Neural cell (in vitro differentiated cells): ENCODE measurements around the gene CD200.
"Not testable (repeated sequence)": the region's sequence is repeated elsewhere in the genome, so short reads cannot be mapped to it uniquely, and the experiment has no call there.

Experiments
- EP300 ChIP-seq: fragments of 450-650 bp; conservative IDR thresholded peaks from 2 replicates; pipeline ENCODE4 v1.6.1; 2014; ENCODE audit warnings: antibody characterized with exemption, mild to moderate bottlenecking, moderate library complexity; ENCODE audit not compliant: poor library complexity, severe bottlenecking
- EZH2 ChIP-seq: fragments of 200-600, 300-800 bp; shearing (Covaris generic), sonication (generic); IDR thresholded peaks from 2 replicates; pipeline ENCODE4 v1.6.1; 2014; ENCODE audit warnings: antibody characterized with exemption, low read length, borderline replicate concordance, mild to moderate bottlenecking; ENCODE audit not compliant: insufficient read depth, poor library complexity, severe bottlenecking
- POLR2AphosphoS5 ChIP-seq: IDR thresholded peaks from 2 replicates; pipeline ENCODE4 v1.6.1; 2012
- RAD21 ChIP-seq: fragments of 450-650 bp; conservative IDR thresholded peaks from 2 replicates; pipeline ENCODE4 v1.6.1; 2014; ENCODE audit warnings: antibody characterized with exemption, mild to moderate bottlenecking, moderate library complexity
- SMC3 ChIP-seq: fragments of 450-650 bp; conservative IDR thresholded peaks from 2 replicates; pipeline ENCODE4 v1.6.1; 2014; ENCODE audit warnings: antibody characterized with exemption, mild to moderate bottlenecking, moderate library complexity; ENCODE audit not compliant: poor library complexity
- TAF1 ChIP-seq: IDR thresholded peaks from 2 replicates; pipeline ENCODE4 v1.6.1; 2012; ENCODE audit warnings: low read depth
- TF ChIP-seq, protein P1 (sequence below): fragments of 450-650 bp; IDR thresholded peaks from 2 replicates; pipeline ENCODE4 v1.5.1; 2014; ENCODE audit warnings: antibody characterized with exemption, mild to moderate bottlenecking, moderate library complexity; ENCODE audit not compliant: poor library complexity, severe bottlenecking
- TF ChIP-seq, protein P2 (sequence below): IDR thresholded peaks from 2 replicates; pipeline ENCODE4 v1.6.1; 2012; ENCODE audit warnings: borderline replicate concordance

DNA sequence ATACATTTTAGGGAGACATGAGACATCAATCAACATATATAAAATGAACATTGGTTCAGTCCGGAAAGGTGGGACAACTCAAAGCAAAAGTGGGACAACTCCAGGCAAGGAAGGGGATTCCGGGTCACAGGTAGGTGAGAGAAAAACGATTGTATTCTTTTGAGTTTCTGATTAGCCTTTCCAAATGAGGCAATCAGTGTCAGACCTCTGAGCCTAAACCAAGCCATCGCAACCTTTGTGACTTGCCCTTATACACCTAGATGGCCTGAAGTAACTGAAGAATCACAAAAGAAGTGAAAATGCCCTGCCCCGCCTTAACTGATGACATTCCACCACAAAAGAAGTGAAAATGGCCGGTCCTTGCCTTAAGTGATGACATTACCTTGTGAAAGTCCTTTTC lies 66.6 kb downstream of the CD200 start:
- TF ChIP-seq, protein P1, sequence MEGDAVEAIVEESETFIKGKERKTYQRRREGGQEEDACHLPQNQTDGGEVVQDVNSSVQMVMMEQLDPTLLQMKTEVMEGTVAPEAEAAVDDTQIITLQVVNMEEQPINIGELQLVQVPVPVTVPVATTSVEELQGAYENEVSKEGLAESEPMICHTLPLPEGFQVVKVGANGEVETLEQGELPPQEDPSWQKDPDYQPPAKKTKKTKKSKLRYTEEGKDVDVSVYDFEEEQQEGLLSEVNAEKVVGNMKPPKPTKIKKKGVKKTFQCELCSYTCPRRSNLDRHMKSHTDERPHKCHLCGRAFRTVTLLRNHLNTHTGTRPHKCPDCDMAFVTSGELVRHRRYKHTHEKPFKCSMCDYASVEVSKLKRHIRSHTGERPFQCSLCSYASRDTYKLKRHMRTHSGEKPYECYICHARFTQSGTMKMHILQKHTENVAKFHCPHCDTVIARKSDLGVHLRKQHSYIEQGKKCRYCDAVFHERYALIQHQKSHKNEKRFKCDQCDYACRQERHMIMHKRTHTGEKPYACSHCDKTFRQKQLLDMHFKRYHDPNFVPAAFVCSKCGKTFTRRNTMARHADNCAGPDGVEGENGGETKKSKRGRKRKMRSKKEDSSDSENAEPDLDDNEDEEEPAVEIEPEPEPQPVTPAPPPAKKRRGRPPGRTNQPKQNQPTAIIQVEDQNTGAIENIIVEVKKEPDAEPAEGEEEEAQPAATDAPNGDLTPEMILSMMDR: not testable (repeated sequence)
- not testable (repeated sequence) for TF ChIP-seq EZH2, RAD21, POLR2AphosphoS5, SMC3, TAF1, EP300
- TF ChIP-seq, protein P2, sequence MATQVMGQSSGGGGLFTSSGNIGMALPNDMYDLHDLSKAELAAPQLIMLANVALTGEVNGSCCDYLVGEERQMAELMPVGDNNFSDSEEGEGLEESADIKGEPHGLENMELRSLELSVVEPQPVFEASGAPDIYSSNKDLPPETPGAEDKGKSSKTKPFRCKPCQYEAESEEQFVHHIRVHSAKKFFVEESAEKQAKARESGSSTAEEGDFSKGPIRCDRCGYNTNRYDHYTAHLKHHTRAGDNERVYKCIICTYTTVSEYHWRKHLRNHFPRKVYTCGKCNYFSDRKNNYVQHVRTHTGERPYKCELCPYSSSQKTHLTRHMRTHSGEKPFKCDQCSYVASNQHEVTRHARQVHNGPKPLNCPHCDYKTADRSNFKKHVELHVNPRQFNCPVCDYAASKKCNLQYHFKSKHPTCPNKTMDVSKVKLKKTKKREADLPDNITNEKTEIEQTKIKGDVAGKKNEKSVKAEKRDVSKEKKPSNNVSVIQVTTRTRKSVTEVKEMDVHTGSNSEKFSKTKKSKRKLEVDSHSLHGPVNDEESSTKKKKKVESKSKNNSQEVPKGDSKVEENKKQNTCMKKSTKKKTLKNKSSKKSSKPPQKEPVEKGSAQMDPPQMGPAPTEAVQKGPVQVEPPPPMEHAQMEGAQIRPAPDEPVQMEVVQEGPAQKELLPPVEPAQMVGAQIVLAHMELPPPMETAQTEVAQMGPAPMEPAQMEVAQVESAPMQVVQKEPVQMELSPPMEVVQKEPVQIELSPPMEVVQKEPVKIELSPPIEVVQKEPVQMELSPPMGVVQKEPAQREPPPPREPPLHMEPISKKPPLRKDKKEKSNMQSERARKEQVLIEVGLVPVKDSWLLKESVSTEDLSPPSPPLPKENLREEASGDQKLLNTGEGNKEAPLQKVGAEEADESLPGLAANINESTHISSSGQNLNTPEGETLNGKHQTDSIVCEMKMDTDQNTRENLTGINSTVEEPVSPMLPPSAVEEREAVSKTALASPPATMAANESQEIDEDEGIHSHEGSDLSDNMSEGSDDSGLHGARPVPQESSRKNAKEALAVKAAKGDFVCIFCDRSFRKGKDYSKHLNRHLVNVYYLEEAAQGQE: not testable (repeated sequence)
